GM18520 (cell line): ENCODE measurements around the gene LMTK3.
A peak's percentile ranks its signal among the peaks of the same experiment; 100 is the strongest.

Experiments used
- ATAC-seq: cut with Tn5 transposase; IDR thresholded peaks from one replicate; pipeline ENCODE4 v1.9.1; 2021; ENCODE audit not compliant: unreplicated experiment

LMTK3 gene

GRCh38 chr19:48473161-48473966 lies 38.3 kb downstream of the LMTK3 start:
- no peak for ATAC-seq

GRCh38 chr19:48471836-48472235 lies 39.8 kb downstream of the LMTK3 start:
- ATAC-seq = no peak

GRCh38 chr19:48470856-48471255 lies 40.8 kb downstream of the LMTK3 start:
- no peak for ATAC-seq

- no peak for ATAC-seq
Measured at GRCh38 chr19:48469934-48470680, 41.5 kb downstream of the LMTK3 start.

GRCh38 chr19:48469289-48469881 lies 42.2 kb downstream of the LMTK3 start, which contains the start of gene CYTH2:
Gene CYTH2 (plus strand): TSS chr19:48469369. CDS start chr19:48469508, 139 bp downstream.
- ATAC-seq = peak; percentile 10

GRCh38 chr19:48468772-48469288 lies 42.8 kb downstream of the LMTK3 start:
- ATAC-seq = peak; percentile 93

- no peak for ATAC-seq
Measured at GRCh38 chr19:48466561-48467325, 44.9 kb downstream of the LMTK3 start.

- ATAC-seq = no peak
Measured at GRCh38 chr19:48465215-48465614, 46.4 kb downstream of the LMTK3 start.

- no peak for ATAC-seq
Measured at GRCh38 chr19:48461982-48462655, 49.5 kb downstream of the LMTK3 start.

- ATAC-seq = no peak
Measured at GRCh38 chr19:48461651-48461981, 50.0 kb downstream of the LMTK3 start.

- ATAC-seq = no peak
Measured at GRCh38 chr19:48458016-48458415, 53.6 kb downstream of the LMTK3 start.

GRCh38 chr19:48456864-48457263 lies 54.8 kb downstream of the LMTK3 start:
- ATAC-seq = no peak

GRCh38 chr19:48455908-48456562 lies 55.6 kb downstream of the LMTK3 start:
- ATAC-seq = no peak

GRCh38 chr19:48455171-48455907 lies 56.3 kb downstream of the LMTK3 start, which contains the start of gene KCNJ14:
Gene KCNJ14 (plus strand): TSS chr19:48455574. CDS start chr19:48461725, 6,151 bp downstream.
- ATAC-seq = no peak

- ATAC-seq = no peak
Measured at GRCh38 chr19:48454150-48454730, 57.4 kb downstream of the LMTK3 start.

- no peak for ATAC-seq
Measured at GRCh38 chr19:48452289-48453190, 59.1 kb downstream of the LMTK3 start.

- no peak for ATAC-seq
Measured at GRCh38 chr19:48451624-48452023, 60.0 kb downstream of the LMTK3 start.

GRCh38 chr19:48450863-48451262 lies 60.8 kb downstream of the LMTK3 start:
- ATAC-seq = no peak
